HEK293 (cell line): ENCODE results near the gene NELFB.
A peak's percentile ranks its signal among the peaks of the same experiment; 100 is the strongest.

Experiments
- FEZF1 ChIP-seq: fragments of 450-650 bp; formaldehyde crosslinking; IDR thresholded peaks from 2 replicates; pipeline ENCODE4 v1.5.1; 2016; ENCODE audit warnings: missing biosample characterization, missing genetic modification characterization
- GLIS2 ChIP-seq: fragments of 450-650 bp; formaldehyde crosslinking; IDR thresholded peaks from 2 replicates; pipeline ENCODE4 v1.5.1; 2016; ENCODE audit warnings: missing biosample characterization, missing genetic modification characterization
- HIC1 ChIP-seq: fragments of 450-650 bp; formaldehyde crosslinking; IDR thresholded peaks from 2 replicates; pipeline ENCODE4 v1.5.1; 2016; ENCODE audit warnings: missing biosample characterization, missing genetic modification characterization
- INSM2 ChIP-seq: fragments of 450-650 bp; formaldehyde crosslinking; IDR thresholded peaks from 2 replicates; pipeline ENCODE4 v1.5.1; 2016; ENCODE audit warnings: missing biosample characterization, missing genetic modification characterization
- KLF16 ChIP-seq: fragments of 450-650 bp; formaldehyde crosslinking; IDR thresholded peaks from 2 replicates; pipeline ENCODE4 v1.5.1; 2017; ENCODE audit warnings: missing biosample characterization, missing genetic modification characterization
- KLF17 ChIP-seq: fragments of 450-650 bp; formaldehyde crosslinking; IDR thresholded peaks from 2 replicates; pipeline ENCODE4 v1.5.1; 2016; ENCODE audit warnings: missing biosample characterization, missing genetic modification characterization
- PRDM6 ChIP-seq: fragments of 450-650 bp; formaldehyde crosslinking; IDR thresholded peaks from 2 replicates; pipeline ENCODE4 v1.5.1; 2017; ENCODE audit warnings: missing biosample characterization, missing genetic modification characterization
- SP3 ChIP-seq: fragments of 450-650 bp; formaldehyde crosslinking; IDR thresholded peaks from 2 replicates; pipeline ENCODE4 v1.5.1; 2016; ENCODE audit warnings: missing biosample characterization, missing genetic modification characterization
- ZBTB26 ChIP-seq: fragments of 450-650 bp; formaldehyde crosslinking; optimal IDR thresholded peaks from 2 replicates; pipeline ENCODE3; 2016; ENCODE audit warnings: missing biosample characterization, mild to moderate bottlenecking, missing genetic modification characterization
- ZBTB48 ChIP-seq: fragments of 450-650 bp; formaldehyde crosslinking; IDR thresholded peaks from 2 replicates; pipeline ENCODE4 v1.5.1; 2016; ENCODE audit warnings: missing biosample characterization, missing genetic modification characterization
- ZBTB7A ChIP-seq: fragments of 450-650 bp; formaldehyde crosslinking; IDR thresholded peaks from 2 replicates; pipeline ENCODE4 v1.5.1; 2016; ENCODE audit warnings: low read depth, missing biosample characterization, missing genetic modification characterization
- ZBTB8A ChIP-seq: fragments of 450-650 bp; formaldehyde crosslinking; IDR thresholded peaks from 2 replicates; pipeline ENCODE4 v1.5.1; 2016; ENCODE audit warnings: missing biosample characterization, missing genetic modification characterization
- ZFP37 ChIP-seq: fragments of 450-650 bp; formaldehyde crosslinking; IDR thresholded peaks from 2 replicates; pipeline ENCODE4 v1.5.1; 2016; ENCODE audit warnings: missing biosample characterization, missing genetic modification characterization
- ZNF202 ChIP-seq: fragments of 450-650 bp; formaldehyde crosslinking; IDR thresholded peaks from 2 replicates; pipeline ENCODE4 v1.5.1; 2016; ENCODE audit warnings: missing biosample characterization, missing genetic modification characterization, borderline replicate concordance
- ZNF23 ChIP-seq: fragments of 450-650 bp; formaldehyde crosslinking; IDR thresholded peaks from 2 replicates; pipeline ENCODE4 v1.5.1; 2016; ENCODE audit warnings: missing biosample characterization, missing genetic modification characterization, borderline replicate concordance
- ZNF398 ChIP-seq: fragments of 450-650 bp; formaldehyde crosslinking; IDR thresholded peaks from 2 replicates; pipeline ENCODE4 v1.5.1; 2017; ENCODE audit warnings: missing biosample characterization, missing genetic modification characterization
- ZNF488 ChIP-seq: fragments of 450-650 bp; formaldehyde crosslinking; IDR thresholded peaks from 2 replicates; pipeline ENCODE4 v1.5.1; 2016; ENCODE audit warnings: missing biosample characterization, missing genetic modification characterization
- ZNF501 ChIP-seq: fragments of 450-650 bp; formaldehyde crosslinking; IDR thresholded peaks from 2 replicates; pipeline ENCODE4 v1.5.1; 2016; ENCODE audit warnings: missing biosample characterization, missing genetic modification characterization
- ZNF600 ChIP-seq: fragments of 450-650 bp; formaldehyde crosslinking; IDR thresholded peaks from 2 replicates; pipeline ENCODE4 v1.5.1; 2016; ENCODE audit warnings: missing biosample characterization, missing genetic modification characterization
- ZSCAN30 ChIP-seq: fragments of 450-650 bp; IDR thresholded peaks from 2 replicates; pipeline ENCODE4 v1.5.1; 2018; ENCODE audit warnings: missing biosample characterization, mild to moderate bottlenecking, missing genetic modification characterization, moderate library complexity
- ZXDB ChIP-seq: fragments of 450-650 bp; formaldehyde crosslinking; IDR thresholded peaks from 2 replicates; pipeline ENCODE4 v1.5.1; 2016; ENCODE audit warnings: missing biosample characterization, missing genetic modification characterization
- TF ChIP-seq, protein P1 (sequence below): fragments of 450-650 bp; formaldehyde crosslinking; conservative IDR thresholded peaks from 2 replicates; pipeline ENCODE4 v1.5.1; 2016; ENCODE audit warnings: low read depth, missing biosample characterization, missing genetic modification characterization

The NELFB gene

DNA sequence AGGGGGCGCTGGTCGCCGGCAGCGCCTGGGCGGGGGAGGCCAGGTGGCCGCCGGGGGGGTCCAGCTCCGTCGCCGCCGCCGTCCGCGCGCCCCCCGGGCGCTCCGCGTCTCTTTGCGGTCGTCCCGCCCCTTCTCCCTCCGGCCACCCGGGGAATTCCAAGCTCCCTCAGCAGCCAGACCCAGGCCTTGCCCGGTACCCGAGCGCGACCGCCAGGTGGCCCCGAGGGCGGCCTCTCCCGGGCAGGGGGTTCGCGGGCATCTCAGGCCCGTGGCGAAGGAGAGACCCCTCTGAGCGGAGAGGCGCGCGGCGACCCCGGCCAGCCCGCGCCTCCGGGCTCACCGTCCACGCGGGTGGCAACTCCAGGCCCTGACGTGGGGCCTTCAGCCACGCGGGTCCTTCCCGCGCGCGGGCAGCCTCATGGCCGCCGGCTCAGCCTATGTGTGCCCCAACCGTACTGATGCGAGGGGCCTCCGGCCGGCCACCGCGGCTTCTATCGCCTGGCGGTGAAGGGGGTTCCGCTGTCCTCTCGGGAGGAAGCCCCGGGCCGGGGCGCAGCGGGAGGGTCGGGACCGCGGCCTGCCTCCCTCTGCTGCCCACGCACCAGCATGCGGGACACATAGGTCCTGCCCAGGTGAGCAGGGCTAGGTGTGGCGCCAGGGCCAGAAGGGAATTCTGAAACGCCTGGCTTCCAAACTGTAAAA lies 47.5 kb downstream of the NELFB start (continued):
- TF ChIP-seq, protein P1, sequence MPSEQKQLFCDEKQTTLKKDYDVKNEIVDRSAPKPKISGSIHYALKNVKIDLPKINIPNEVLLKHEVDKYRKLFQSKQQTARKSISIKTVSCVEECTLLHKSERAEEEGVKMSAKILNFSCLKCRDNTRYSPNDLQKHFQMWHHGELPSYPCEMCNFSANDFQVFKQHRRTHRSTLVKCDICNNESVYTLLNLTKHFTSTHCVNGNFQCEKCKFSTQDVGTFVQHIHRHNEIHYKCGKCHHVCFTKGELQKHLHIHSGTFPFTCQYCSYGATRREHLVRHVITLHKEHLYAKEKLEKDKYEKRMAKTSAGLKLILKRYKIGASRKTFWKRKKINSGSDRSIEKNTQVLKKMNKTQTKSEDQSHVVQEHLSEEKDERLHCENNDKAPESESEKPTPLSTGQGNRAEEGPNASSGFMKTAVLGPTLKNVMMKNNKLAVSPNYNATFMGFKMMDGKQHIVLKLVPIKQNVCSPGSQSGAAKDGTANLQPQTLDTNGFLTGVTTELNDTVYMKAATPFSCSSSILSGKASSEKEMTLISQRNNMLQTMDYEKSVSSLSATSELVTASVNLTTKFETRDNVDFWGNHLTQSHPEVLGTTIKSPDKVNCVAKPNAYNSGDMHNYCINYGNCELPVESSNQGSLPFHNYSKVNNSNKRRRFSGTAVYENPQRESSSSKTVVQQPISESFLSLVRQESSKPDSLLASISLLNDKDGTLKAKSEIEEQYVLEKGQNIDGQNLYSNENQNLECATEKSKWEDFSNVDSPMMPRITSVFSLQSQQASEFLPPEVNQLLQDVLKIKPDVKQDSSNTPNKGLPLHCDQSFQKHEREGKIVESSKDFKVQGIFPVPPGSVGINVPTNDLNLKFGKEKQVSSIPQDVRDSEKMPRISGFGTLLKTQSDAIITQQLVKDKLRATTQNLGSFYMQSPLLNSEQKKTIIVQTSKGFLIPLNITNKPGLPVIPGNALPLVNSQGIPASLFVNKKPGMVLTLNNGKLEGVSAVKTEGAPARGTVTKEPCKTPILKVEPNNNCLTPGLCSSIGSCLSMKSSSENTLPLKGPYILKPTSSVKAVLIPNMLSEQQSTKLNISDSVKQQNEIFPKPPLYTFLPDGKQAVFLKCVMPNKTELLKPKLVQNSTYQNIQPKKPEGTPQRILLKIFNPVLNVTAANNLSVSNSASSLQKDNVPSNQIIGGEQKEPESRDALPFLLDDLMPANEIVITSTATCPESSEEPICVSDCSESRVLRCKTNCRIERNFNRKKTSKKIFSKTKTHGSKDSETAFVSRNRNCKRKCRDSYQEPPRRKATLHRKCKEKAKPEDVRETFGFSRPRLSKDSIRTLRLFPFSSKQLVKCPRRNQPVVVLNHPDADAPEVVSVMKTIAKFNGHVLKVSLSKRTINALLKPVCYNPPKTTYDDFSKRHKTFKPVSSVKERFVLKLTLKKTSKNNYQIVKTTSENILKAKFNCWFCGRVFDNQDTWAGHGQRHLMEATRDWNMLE (tag by site-specific recombination) = no peak
- TF ChIP-seq GLIS2 (tag by site-specific recombination) (peak; percentile 85), INSM2 (0 out of 2 replicates have a peak, but pooled peaks have one; percentile 29), ZNF398 (tag by site-specific recombination) (peak; percentile 11; the same call in 1 of the 2 replicates), HIC1 (tag by site-specific recombination) (peak; percentile 68), ZNF501 (0 out of 2 replicates have a peak, but pooled peaks have one; percentile 34), FEZF1 (tag by site-specific recombination) (no peak), ZNF600 (tag by site-specific recombination) (peak; percentile 71; the same call in 1 of the 2 replicates), ZNF23 (no peak), KLF16 (tag by site-specific recombination) (0 out of 2 replicates have a peak, but pooled peaks have one; percentile 20), ZSCAN30 (peak; percentile 87), ZNF488 (tag by site-specific recombination) (no peak), ZFP37 (tag by site-specific recombination) (0 out of 2 replicates have a peak, but pooled peaks have one; percentile 31), ZXDB (peak; percentile 52; the same call in 1 of the 2 replicates), ZBTB7A (tag by site-specific recombination) (peak; percentile 62; the same call in 1 of the 2 replicates), ZBTB48 (peak; percentile 46; the same call in 1 of the 2 replicates), PRDM6 (no peak), KLF17 (peak; percentile 18; the same call in 1 of the 2 replicates), ZNF202 (no peak), ZBTB8A (tag by site-specific recombination) (peak; percentile 75), ZBTB26 (tag by site-specific recombination) (peak; percentile 82), SP3 (no peak)
